Nephron (organoid): ENCODE data around the gene SOD3.

Experiments used
- H3K27ac Mint-ChIP-seq, 3 experiments: 2 replicates each; pipeline ENCODE4 v1.8.0; 2020; ENCODE audit warnings: mixed read lengths in 3 of 3, mild to moderate bottlenecking in 2 of 3, moderate library complexity in 1 of 3
- H3K27me3 Mint-ChIP-seq: 2 replicates; pipeline ENCODE4 v1.8.0; 2021; ENCODE audit warnings: low read depth, mild to moderate bottlenecking, moderate library complexity, mixed read lengths
- H3K36me3 Mint-ChIP-seq: 2 replicates; pipeline ENCODE4 v1.8.0; 2020; ENCODE audit warnings: low read depth, mixed read lengths
- H3K4me1 Mint-ChIP-seq: 2 replicates; pipeline ENCODE4 v1.8.0; 2020; ENCODE audit warnings: mixed read lengths
- H3K4me3 Mint-ChIP-seq, 3 experiments: 2 replicates each; pipeline ENCODE4 v1.8.0; 2020; ENCODE audit warnings: mild to moderate bottlenecking in 3 of 3, mixed read lengths in 3 of 3, moderate library complexity in 2 of 3
- H3K9me3 Mint-ChIP-seq: 2 replicates; pipeline ENCODE4 v1.8.0; 2020; ENCODE audit warnings: mixed read lengths
- CTCF ChIP-seq, 3 experiments: fragments of 200-600 bp; sonication (generic); IDR thresholded peaks; one replicate each; pipeline ENCODE4 v1.5.0; 2021; ENCODE audit warnings: antibody characterized with exemption in 3 of 3; ENCODE audit not compliant: unreplicated experiment in 3 of 3

The SOD3 gene

GRCh38 chr4:24800325-24800895 lies 5.0 kb downstream of the SOD3 start:
- Mint-ChIP-seq H3K27ac (no peak overlapping the region), H3K27me3 (peaks cover 61% of the 10 kb centered on the region), H3K36me3 (no peaks in the 10 kb centered on the region), H3K9me3 (no peaks in the 10 kb centered on the region), H3K4me1 (peaks cover 40% of the 10 kb centered on the region), H3K4me3 (peak overlapping the region; percentile 77 to 81 (median 77))
- no peak for TF ChIP-seq CTCF (IDR thresholded peaks at IDR 0.05; ENCODE audit: unreplicated experiment in 3 of 3)

GRCh38 chr4:24801136-24801855 lies 5.9 kb downstream of the SOD3 start:
- TF ChIP-seq CTCF (IDR thresholded peaks at IDR 0.05; ENCODE audit: unreplicated experiment in 3 of 3): no peak
- no peaks in the 10 kb centered on the region for H3K9me3 Mint-ChIP-seq
- H3K36me3 Mint-ChIP-seq: no peaks in the 10 kb centered on the region
- peaks cover 40% of the 10 kb centered on the region for H3K4me1 Mint-ChIP-seq
- peaks cover 54% of the 10 kb centered on the region for H3K27me3 Mint-ChIP-seq
- peak overlapping the region in 2 of 3 experiments; percentile 73 for H3K4me3 Mint-ChIP-seq
- no peak overlapping the region for H3K27ac Mint-ChIP-seq

GRCh38 chr4:24802648-24803047 lies 7.3 kb downstream of the SOD3 start:
- Mint-ChIP-seq H3K9me3 (no peaks in the 10 kb centered on the region), H3K27ac (no peak overlapping the region), H3K27me3 (peaks cover 48% of the 10 kb centered on the region), H3K36me3 (no peaks in the 10 kb centered on the region), H3K4me3 (no peak overlapping the region), H3K4me1 (peaks cover 41% of the 10 kb centered on the region)
- TF ChIP-seq CTCF (IDR thresholded peaks at IDR 0.05; ENCODE audit: unreplicated experiment in 3 of 3): no peak

GRCh38 chr4:24805067-24805466 lies 9.7 kb downstream of the SOD3 start:
- no peak for TF ChIP-seq CTCF (IDR thresholded peaks at IDR 0.05; ENCODE audit: unreplicated experiment in 3 of 3)

GRCh38 chr4:24805566-24805965 lies 10.2 kb downstream of the SOD3 start:
- Mint-ChIP-seq H3K36me3 (peaks cover 14% of the 10 kb centered on the region), H3K4me3 (no peak overlapping the region), H3K27me3 (peaks cover 29% of the 10 kb centered on the region), H3K9me3 (no peaks in the 10 kb centered on the region), H3K27ac (no peak overlapping the region), H3K4me1 (peaks cover 37% of the 10 kb centered on the region)
- TF ChIP-seq CTCF (IDR thresholded peaks at IDR 0.05; ENCODE audit: unreplicated experiment in 3 of 3): no peak

More at GRCh38 chr4:24805067-24805466, 9.7 kb downstream of the SOD3 start:
- Mint-ChIP-seq H3K4me3 (no peak overlapping the region), H3K27me3 (peaks cover 34% of the 10 kb centered on the region), H3K9me3 (no peaks in the 10 kb centered on the region), H3K4me1 (peaks cover 41% of the 10 kb centered on the region), H3K27ac (no peak overlapping the region), H3K36me3 (peaks cover 11% of the 10 kb centered on the region)
